Transverse colon (tissue), 4 donors: ENCODE results near the gene PHYHIPL.

Experiments used
- CTCF ChIP-seq, 5 experiments: fragments of 200-600 bp in 3 of 5; fragments of 450-650 bp in 2 of 5; sonication (generic) in 3 of 5; IDR thresholded peaks; 1 replicate in 2 of 5; 2 replicates in 3 of 5; pipeline ENCODE4 v1.5.1; 2016 to 2017; ENCODE audit warnings: antibody characterized with exemption in 5 of 5, inconsistent platforms in 3 of 5, mild to moderate bottlenecking in 2 of 5, moderate library complexity in 1 of 5
- POLR2A ChIP-seq: fragments of 450-650 bp; IDR thresholded peaks from one replicate; pipeline ENCODE4 v1.6.1; 2016; ENCODE audit warnings: antibody characterized with exemption, mild to moderate bottlenecking, moderate library complexity
- POLR2AphosphoS5 ChIP-seq, 3 donors: sonication (generic); formaldehyde crosslinking; IDR thresholded peaks; one replicate each; pipeline ENCODE4 v1.6.1; 2016; ENCODE audit warnings: antibody characterized with exemption in 3 of 3

- TF ChIP-seq CTCF (IDR thresholded peaks at IDR 0.05) (no peak), POLR2A (no peak), POLR2AphosphoS5 (IDR thresholded peaks at IDR 0.05) (no peak)
Measured at GRCh38 chr10:59279991-59280505, 103.6 kb downstream of the PHYHIPL start.
